Measurements from ENCODE around the gene SPPL2A. TPM values are rescaled to one million over a fixed set of nuclear protein-coding genes. Genes with fewer than 3 reads are reported as not detected.
A peak's percentile ranks its signal among the peaks of the same experiment; 100 is the strongest.

Gene SPPL2A
- total and polyA plus RNA-seq, 2 of the 13 experiments (the other 11 are each of a cell fraction or from before 2014, with no cell fraction given) = 80.5 to 105 TPM

GRCh38 chr15:50747523-50747922, 18.0 kb downstream of the SPPL2A start:
- H3K9ac ChIP-seq (ENCODE audit: insufficient read depth, low read depth, low read length) = no peak overlapping the region
- ChIA-PET POLR2A (no interaction called here), CTCF (ENCODE audit: low intra/inter-chr PET ratio, low total read pairs) (no interaction called here)
- 94% methylated on average over 2 of the region's 2 CpGs for whole genome bisulfite sequencing (ENCODE audit: low lambda C conversion rate)
- no peaks in the 10 kb centered on the region for H3K9me3 ChIP-seq (ENCODE audit: low read length)
- DNase-seq (ENCODE audit: low spot score) (no peak), FAIRE-seq (no peak), ATAC-seq (no peak)
- no peaks in the 10 kb centered on the region for H3K27me3 ChIP-seq (ENCODE audit: control insufficient read depth in 1 of 2, insufficient read depth in 2 of 2, low read length in 2 of 2)
- H3K4me1 ChIP-seq (ENCODE audit: insufficient read depth, low read length) = no peaks in the 10 kb centered on the region
- H3K4me3 ChIP-seq (replicated peaks in 1 of 3; ENCODE audit: insufficient read depth in 1 of 3, low read depth in 2 of 3, low read length in 3 of 3) = no peak overlapping the region
- no peak for TF ChIP-seq GTF2F1 (IDR thresholded peaks at IDR 0.05; ENCODE audit: low read length)
- TF ChIP-seq RFXAP (CRISPR knock-in tag; IDR thresholded peaks at IDR 0.05; ENCODE audit: borderline replicate concordance) = no peak
- TF ChIP-seq ZNF792 (CRISPR knock-in tag; IDR thresholded peaks at IDR 0.05) = no peak
- TF ChIP-seq ZBTB34 (CRISPR knock-in tag; IDR thresholded peaks at IDR 0.05) = no peak
- TF ChIP-seq MLX (CRISPR knock-in tag; IDR thresholded peaks at IDR 0.05) = no peak
- no peak for TF ChIP-seq MEIS2 (CRISPR knock-in tag; IDR thresholded peaks at IDR 0.05)
- TF ChIP-seq YY1 (IDR thresholded peaks at IDR 0.05; ENCODE audit: insufficient read depth, insufficient replicate concordance, low read depth, low read length) = no peak
- no peak for TF ChIP-seq XBP1 (CRISPR knock-in tag; IDR thresholded peaks at IDR 0.05)
- peaks cover 4% of the 10 kb centered on the region for H3K79me2 ChIP-seq (ENCODE audit: insufficient read depth, low read length)
- no peaks in the 10 kb centered on the region; the same call in 1 of the 2 replicates for H4K20me1 ChIP-seq (ENCODE audit: insufficient read depth, low read length)
- no peak overlapping the region for H3K4me2 ChIP-seq (ENCODE audit: low read depth, low read length)
- no TSS peak for BruUV-seq (replicated peaks)
- in situ Hi-C loops (cut with HindIII; ENCODE audit: extremely low pct_ligation_motif_present, low pct_unique_long_range_greater_than_20kb) = no loop called here
- intact Hi-C loops (cut with micrococcal nuclease; ENCODE audit: unreplicated experiment) = no loop called here
- H3K36me3 ChIP-seq (replicated peaks in 1 of 2; ENCODE audit: control insufficient read depth in 1 of 2, insufficient read depth in 2 of 2, low read length in 2 of 2) = peaks cover 7 to 17% of the 10 kb centered on the region in 2 experiments; a peak in 4 of 5 replicates
- no peak overlapping the region for H2AFZ ChIP-seq (ENCODE audit: low read length)
- no peak overlapping the region for H3K27ac ChIP-seq (ENCODE audit: extremely low read length, insufficient read depth, low read length)

GRCh38 chr15:50744601-50745000, 20.9 kb downstream of the SPPL2A start:
- ChIA-PET CTCF (ENCODE audit: low intra/inter-chr PET ratio, low total read pairs) (no interaction called here), POLR2A (no interaction called here)
- H2AFZ ChIP-seq (ENCODE audit: low read length) = no peak overlapping the region
- in situ Hi-C loops (cut with HindIII; ENCODE audit: extremely low pct_ligation_motif_present, low pct_unique_long_range_greater_than_20kb) (no loop called here), intact Hi-C loops (cut with micrococcal nuclease; ENCODE audit: unreplicated experiment) (no loop called here)
- no peaks in the 10 kb centered on the region for H4K20me1 ChIP-seq (ENCODE audit: insufficient read depth, low read length)
- no peak overlapping the region for H3K4me3 ChIP-seq (replicated peaks in 1 of 3; ENCODE audit: insufficient read depth in 1 of 3, low read depth in 2 of 3, low read length in 3 of 3)
- H3K9ac ChIP-seq (ENCODE audit: insufficient read depth, low read depth, low read length) = no peak overlapping the region
- BruUV-seq (replicated peaks) = TSS peak; percentile 31
- H3K27me3 ChIP-seq (ENCODE audit: control insufficient read depth in 1 of 2, insufficient read depth in 2 of 2, low read length in 2 of 2) = no peaks in the 10 kb centered on the region
- H3K9me3 ChIP-seq (ENCODE audit: low read length) = no peaks in the 10 kb centered on the region
- H3K79me2 ChIP-seq (ENCODE audit: insufficient read depth, low read length) = no peaks in the 10 kb centered on the region
- H3K4me1 ChIP-seq (ENCODE audit: insufficient read depth, low read length) = no peaks in the 10 kb centered on the region
- H3K27ac ChIP-seq (ENCODE audit: extremely low read length, insufficient read depth, low read length) = no peak overlapping the region
- no peak for DNase-seq (ENCODE audit: low spot score)
- 100% methylated on average over 1 of the region's 1 CpG for WGBS (ENCODE audit: low lambda C conversion rate)
- FAIRE-seq = no peak
- H3K4me2 ChIP-seq (ENCODE audit: low read depth, low read length) = no peak overlapping the region
- H3K36me3 ChIP-seq (replicated peaks in 1 of 2; ENCODE audit: control insufficient read depth in 1 of 2, insufficient read depth in 2 of 2, low read length in 2 of 2) = peaks cover 7 to 17% of the 10 kb centered on the region in 2 experiments; a peak in 4 of 5 replicates
- no peak for ATAC-seq
- no peak for TF ChIP-seq SIN3B (IDR thresholded peaks at IDR 0.05; ENCODE audit: low read length)
- no peak for TF ChIP-seq AGO1 (IDR thresholded peaks at IDR 0.05; ENCODE audit: low read depth, low read length, poor library complexity, severe bottlenecking)
- TF ChIP-seq HMGA1 (CRISPR knock-in tag; conservative IDR thresholded peaks at IDR 0.05) = no peak
- TF ChIP-seq ZBTB25 (CRISPR knock-in tag; IDR thresholded peaks at IDR 0.05) = no peak
- no peak for TF ChIP-seq KLF11 (CRISPR knock-in tag; IDR thresholded peaks at IDR 0.05)
- TF ChIP-seq ZNF660 (CRISPR knock-in tag; IDR thresholded peaks at IDR 0.05; ENCODE audit: borderline replicate concordance, low read depth) = no peak

Data from HepG2 (cell line).